NB4 (cell line): Measurements from ENCODE around the gene MRC2.

ENCODE experiments used
- DNase-seq: peaks from one replicate; pipeline ENCODE4 v3.0.0; 2010; ENCODE audit warnings: low read depth
- H3K4me3 ChIP-seq: one replicate; pipeline ENCODE4 v1.5.1; 2011; ENCODE audit warnings: mild to moderate bottlenecking, low read depth, low read length, moderate library complexity
- MYC ChIP-seq: IDR thresholded peaks from 2 replicates; pipeline ENCODE4 v1.6.1; 2011; ENCODE audit warnings: low read depth, low read length
- POLR2A ChIP-seq: IDR thresholded peaks from 2 replicates; pipeline ENCODE4 v1.6.1; 2011; ENCODE audit warnings: mild to moderate bottlenecking; ENCODE audit not compliant: insufficient read length; ENCODE audit errors: extremely low read depth
- TF ChIP-seq, protein P1 (sequence below): IDR thresholded peaks from one replicate; pipeline ENCODE4 v1.5.1; 2012; ENCODE audit warnings: low read depth, low read length
- TF ChIP-seq, protein P2 (sequence below): IDR thresholded peaks from 2 replicates; pipeline ENCODE4 v1.6.1; 2011; ENCODE audit warnings: low read depth, low read length

Gene MRC2

DNA sequence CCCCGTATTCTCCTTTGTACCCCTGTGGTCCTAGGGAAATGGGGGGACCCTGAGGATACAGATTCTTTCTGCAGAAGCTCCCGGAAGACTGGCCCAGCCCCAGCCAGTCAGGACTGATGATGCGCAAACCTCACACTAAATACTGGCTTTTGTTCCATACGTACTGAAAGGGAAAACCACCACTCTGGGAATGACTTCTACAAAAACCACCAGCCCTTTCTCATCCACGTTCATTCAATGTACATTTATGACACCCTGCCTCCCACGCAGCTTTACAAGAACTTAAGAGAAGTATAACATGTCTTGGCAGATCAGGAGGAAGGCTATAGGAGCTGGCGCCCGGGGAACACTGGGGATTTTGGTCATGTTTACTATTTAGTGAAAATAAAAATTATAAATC, 110.0 kb downstream of the MRC2 start:
- H3K4me3 ChIP-seq: no peak overlapping the region
- TF ChIP-seq, protein P1, sequence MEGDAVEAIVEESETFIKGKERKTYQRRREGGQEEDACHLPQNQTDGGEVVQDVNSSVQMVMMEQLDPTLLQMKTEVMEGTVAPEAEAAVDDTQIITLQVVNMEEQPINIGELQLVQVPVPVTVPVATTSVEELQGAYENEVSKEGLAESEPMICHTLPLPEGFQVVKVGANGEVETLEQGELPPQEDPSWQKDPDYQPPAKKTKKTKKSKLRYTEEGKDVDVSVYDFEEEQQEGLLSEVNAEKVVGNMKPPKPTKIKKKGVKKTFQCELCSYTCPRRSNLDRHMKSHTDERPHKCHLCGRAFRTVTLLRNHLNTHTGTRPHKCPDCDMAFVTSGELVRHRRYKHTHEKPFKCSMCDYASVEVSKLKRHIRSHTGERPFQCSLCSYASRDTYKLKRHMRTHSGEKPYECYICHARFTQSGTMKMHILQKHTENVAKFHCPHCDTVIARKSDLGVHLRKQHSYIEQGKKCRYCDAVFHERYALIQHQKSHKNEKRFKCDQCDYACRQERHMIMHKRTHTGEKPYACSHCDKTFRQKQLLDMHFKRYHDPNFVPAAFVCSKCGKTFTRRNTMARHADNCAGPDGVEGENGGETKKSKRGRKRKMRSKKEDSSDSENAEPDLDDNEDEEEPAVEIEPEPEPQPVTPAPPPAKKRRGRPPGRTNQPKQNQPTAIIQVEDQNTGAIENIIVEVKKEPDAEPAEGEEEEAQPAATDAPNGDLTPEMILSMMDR: no peak
- TF ChIP-seq, protein P2, sequence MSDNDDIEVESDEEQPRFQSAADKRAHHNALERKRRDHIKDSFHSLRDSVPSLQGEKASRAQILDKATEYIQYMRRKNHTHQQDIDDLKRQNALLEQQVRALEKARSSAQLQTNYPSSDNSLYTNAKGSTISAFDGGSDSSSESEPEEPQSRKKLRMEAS: no peak
- no peak for TF ChIP-seq POLR2A
- TF ChIP-seq MYC: no peak
- no peak for DNase-seq

DNA sequence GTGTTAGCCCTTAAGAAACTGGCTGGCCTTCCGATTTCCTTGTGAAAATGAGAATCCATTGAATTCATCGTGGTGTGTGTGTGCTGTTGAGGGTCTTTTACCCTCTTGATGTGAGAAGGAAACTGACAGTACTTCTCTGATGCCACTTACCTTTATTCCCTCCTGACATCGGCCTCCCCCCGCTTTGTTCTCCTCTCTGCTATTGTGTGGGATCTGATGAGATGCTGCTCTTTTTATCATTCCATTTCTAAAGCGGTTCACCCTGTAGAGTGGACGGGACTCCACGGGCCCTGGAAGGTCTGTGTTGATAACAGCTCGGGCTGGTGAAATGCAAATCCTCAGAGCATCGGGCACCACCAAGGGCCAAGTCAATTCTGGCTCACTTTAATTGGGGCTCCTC, 110.8 kb downstream of the MRC2 start:
- H3K4me3 ChIP-seq: no peak overlapping the region
- DNase-seq: no peak

DNA sequence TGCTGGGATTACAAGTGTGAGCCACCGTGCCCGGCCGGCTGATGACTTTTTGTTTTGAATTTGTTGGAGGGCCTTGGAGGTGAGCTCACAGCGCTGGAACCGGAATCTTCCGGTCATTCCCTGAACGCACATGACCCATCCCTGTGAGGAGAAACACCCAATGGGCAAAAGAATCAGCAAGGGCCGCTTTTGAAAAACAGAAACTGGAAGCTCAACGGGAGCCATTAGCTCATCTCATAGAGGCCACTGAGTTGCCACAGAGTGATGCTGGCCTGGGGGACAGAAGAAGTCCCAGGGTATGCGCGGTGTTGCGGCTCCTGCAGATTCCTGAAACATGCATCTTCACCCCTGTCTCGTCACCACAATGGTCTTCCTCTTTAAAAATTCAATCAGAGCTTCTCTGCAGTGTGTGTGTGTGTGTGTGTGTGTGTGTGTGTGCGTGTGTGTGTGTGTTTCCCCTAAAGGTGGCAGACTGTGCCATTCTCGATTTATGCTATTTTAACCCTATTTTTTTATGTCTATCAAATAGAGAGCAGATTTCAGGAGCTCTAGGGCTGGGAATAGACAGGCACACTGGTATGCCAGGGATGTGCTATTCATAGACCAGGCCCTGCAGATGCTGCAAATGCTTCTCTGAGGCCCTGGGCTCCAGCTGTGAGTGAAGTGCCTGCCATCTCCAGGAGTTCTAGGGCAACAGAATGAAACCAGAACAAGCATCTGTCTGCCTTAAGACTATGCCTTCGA, 112.3 kb downstream of the MRC2 start:
- DNase-seq: no peak
- H3K4me3 ChIP-seq: no peak overlapping the region
- TF ChIP-seq, protein P2: no peak
- TF ChIP-seq, protein P1: no peak
- TF ChIP-seq MYC: no peak
- TF ChIP-seq POLR2A: no peak

More for the DNA sequence above, 110.8 kb downstream of the MRC2 start:
- TF ChIP-seq, protein P1: no peak
- TF ChIP-seq, protein P2: no peak
- TF ChIP-seq MYC (no peak), POLR2A (no peak)

DNA sequence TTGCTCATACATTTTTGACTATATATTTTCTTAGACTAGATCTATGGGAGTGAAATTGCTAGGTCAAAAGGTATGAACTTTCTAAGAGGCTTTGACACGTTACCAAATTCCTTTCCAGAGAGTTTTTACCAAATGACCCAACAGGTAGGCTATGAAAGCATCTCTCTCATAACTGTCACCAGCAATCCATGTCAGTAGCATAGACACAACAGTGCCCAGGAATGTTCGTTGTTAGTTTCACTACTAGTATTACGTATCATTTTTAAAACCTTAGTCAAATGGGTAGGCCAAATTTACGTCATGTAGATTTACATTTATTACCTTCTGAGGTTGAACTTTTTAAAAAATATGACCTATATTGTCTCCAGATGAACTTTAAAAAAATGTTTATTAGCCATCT, 113.8 kb downstream of the MRC2 start:
- TF ChIP-seq, protein P2: no peak
- TF ChIP-seq, protein P1: no peak
- TF ChIP-seq POLR2A: no peak
- TF ChIP-seq MYC: no peak
- no peak overlapping the region for H3K4me3 ChIP-seq
- no peak for DNase-seq
